HG02623 (cell line): Measurements from ENCODE around the gene ATP11A.
A peak's percentile ranks its signal among the peaks of the same experiment; 100 is the strongest.
"Not testable (repeated sequence)": the region's sequence is repeated elsewhere in the genome, so short reads cannot be mapped to it uniquely, and the experiment has no call there.

Source experiments
- ATAC-seq: cut with Tn5 transposase; IDR thresholded peaks from one replicate; pipeline ENCODE4 v1.9.1; 2021; ENCODE audit warnings: moderate library complexity; ENCODE audit not compliant: unreplicated experiment

The ATP11A gene

GRCh38 chr13:112709316-112709715, 19.5 kb downstream of the ATP11A start:
- not testable (repeated sequence) for ATAC-seq

GRCh38 chr13:112709825-112710783, 20.3 kb downstream of the ATP11A start:
- no peak for ATAC-seq

- no peak for ATAC-seq
These were observed 21.2 kb downstream of the ATP11A start for GRCh38 chr13:112710855-112711527.

- peak; percentile 58 for ATAC-seq
These were observed 21.9 kb downstream of the ATP11A start for GRCh38 chr13:112711528-112712265.

GRCh38 chr13:112712451-112713207, 22.8 kb downstream of the ATP11A start:
- ATAC-seq: no peak

- no peak for ATAC-seq
These were observed 23.8 kb downstream of the ATP11A start for GRCh38 chr13:112713517-112714253.

GRCh38 chr13:112714376-112715174, 24.7 kb downstream of the ATP11A start:
- no peak for ATAC-seq

- ATAC-seq: no peak
These were observed 25.4 kb downstream of the ATP11A start for GRCh38 chr13:112715210-112715609.

GRCh38 chr13:112715715-112716460, 26.1 kb downstream of the ATP11A start:
- ATAC-seq: no peak

GRCh38 chr13:112716461-112716820, 26.6 kb downstream of the ATP11A start:
- ATAC-seq: no peak

- ATAC-seq: no peak
These were observed 27.1 kb downstream of the ATP11A start for GRCh38 chr13:112716841-112717520.

GRCh38 chr13:112718318-112718717, 28.5 kb downstream of the ATP11A start:
- ATAC-seq: no peak

GRCh38 chr13:112719016-112719415, 29.2 kb downstream of the ATP11A start:
- ATAC-seq: no peak

GRCh38 chr13:112719556-112719955, 29.7 kb downstream of the ATP11A start:
- no peak for ATAC-seq

- no peak for ATAC-seq
These were observed 30.4 kb downstream of the ATP11A start for GRCh38 chr13:112720251-112720650.

GRCh38 chr13:112720814-112721197, 31.0 kb downstream of the ATP11A start:
- ATAC-seq: no peak

- ATAC-seq: no peak
These were observed 31.6 kb downstream of the ATP11A start for GRCh38 chr13:112721198-112722104.
